HUES64 (cell line): ENCODE data around the gene NAP1L4.

Experiments
- H3K27ac ChIP-seq: 2 replicates; pipeline ENCODE4 v1.7.0; 2013; ENCODE audit warnings: low read depth, low read length, inconsistent platforms
- H3K27me3 ChIP-seq: 2 replicates; pipeline ENCODE4 v1.6.1; 2013; ENCODE audit warnings: mild to moderate bottlenecking, low read length; ENCODE audit not compliant: insufficient read depth
- H3K36me3 ChIP-seq: 2 replicates; pipeline ENCODE4 v1.6.1; 2013; ENCODE audit warnings: mild to moderate bottlenecking, low read length; ENCODE audit not compliant: insufficient read depth
- H3K4me1 ChIP-seq: 2 replicates; pipeline ENCODE4 v1.6.1; 2013; ENCODE audit warnings: mild to moderate bottlenecking, low read length, moderate library complexity; ENCODE audit not compliant: insufficient read depth
- H3K4me3 ChIP-seq: 2 replicates; pipeline ENCODE4 v1.5.1; 2013; ENCODE audit warnings: mild to moderate bottlenecking, low read length, moderate library complexity
- H3K9ac ChIP-seq: 2 replicates; pipeline ENCODE4 v1.6.1; 2013; ENCODE audit warnings: mild to moderate bottlenecking, low read depth, low read length
- H3K9me3 ChIP-seq: 2 replicates; pipeline ENCODE4 v1.6.1; 2013; ENCODE audit warnings: low read depth, low read length; ENCODE audit not compliant: insufficient read depth
- WGBS: fragments of 150-250, 120-280 bp; methylation state at CpG from one replicate; pipeline ENCODE4 v1.1.7; 2013; ENCODE audit warnings: missing lambda C conversion rate; 5-methylcytosine and 5-hydroxymethylcytosine counted together

The NAP1L4 gene

DNA sequence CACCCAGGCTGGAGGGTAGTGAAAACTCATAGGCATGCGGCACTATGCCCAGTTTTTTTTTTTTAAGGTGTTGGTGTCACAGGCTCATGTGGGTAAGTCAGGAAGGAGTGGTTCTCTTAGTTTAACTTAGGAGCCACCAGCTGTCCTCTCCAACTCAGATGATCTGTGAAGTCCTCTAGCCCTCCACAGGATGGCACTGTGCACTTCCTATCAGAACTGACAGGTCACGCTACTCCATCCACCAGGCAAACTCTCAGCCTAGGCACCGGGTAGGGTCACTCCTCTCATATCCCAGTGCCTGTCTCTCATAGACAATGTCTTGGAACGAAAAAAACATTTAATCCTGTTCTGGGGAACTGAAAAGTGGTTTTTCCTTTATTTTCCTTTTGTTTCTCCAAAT is 16.5 kb downstream of the NAP1L4 start:
- no peak overlapping the region for H3K9ac ChIP-seq
- no peak overlapping the region for H3K27ac ChIP-seq
- H3K4me3 ChIP-seq: no peak overlapping the region
- 87% methylated on average over 4 of the region's 4 CpGs for WGBS
- H3K4me1 ChIP-seq: no peaks in the 10 kb centered on the region
- H3K36me3 ChIP-seq: peaks cover 92% of the 10 kb centered on the region
- no peaks in the 10 kb centered on the region for H3K9me3 ChIP-seq
- no peaks in the 10 kb centered on the region for H3K27me3 ChIP-seq

- H3K4me3 ChIP-seq: no peak overlapping the region
Observed at GRCh38 chr11:2974272-2974671, 17.9 kb downstream of the NAP1L4 start.

GRCh38 chr11:2968341-2968900 is 23.7 kb downstream of the NAP1L4 start:
- no peak overlapping the region for H3K27ac ChIP-seq
- 79% methylated on average over 6 of the region's 6 CpGs for WGBS
- peaks cover 98% of the 10 kb centered on the region for H3K36me3 ChIP-seq
- H3K4me3 ChIP-seq: no peak overlapping the region
- no peak overlapping the region for H3K9ac ChIP-seq
- H3K27me3 ChIP-seq: no peaks in the 10 kb centered on the region
- H3K4me1 ChIP-seq: no peaks in the 10 kb centered on the region
- H3K9me3 ChIP-seq: no peaks in the 10 kb centered on the region

More at GRCh38 chr11:2974272-2974671, 17.9 kb downstream of the NAP1L4 start:
- Histone ChIP-seq H3K27me3 (no peaks in the 10 kb centered on the region), H3K36me3 (peaks cover 100% of the 10 kb centered on the region), H3K27ac (no peak overlapping the region), H3K9ac (no peak overlapping the region), H3K9me3 (no peaks in the 10 kb centered on the region), H3K4me1 (no peaks in the 10 kb centered on the region)
- 96% methylated on average over 3 of the region's 3 CpGs for WGBS

- WGBS: 95% methylated on average over 4 of the region's 4 CpGs
- Histone ChIP-seq H3K36me3 (peaks cover 92% of the 10 kb centered on the region), H3K27ac (no peak overlapping the region), H3K9ac (no peak overlapping the region), H3K27me3 (no peaks in the 10 kb centered on the region), H3K4me3 (no peak overlapping the region), H3K4me1 (peaks cover 26% of the 10 kb centered on the region), H3K9me3 (no peaks in the 10 kb centered on the region)
Observed at GRCh38 chr11:2964782-2965181, 27.3 kb downstream of the NAP1L4 start.

GRCh38 chr11:2963761-2964160 is 28.4 kb downstream of the NAP1L4 start:
- Histone ChIP-seq H3K9me3 (no peaks in the 10 kb centered on the region), H3K9ac (no peak overlapping the region), H3K4me1 (peaks cover 26% of the 10 kb centered on the region), H3K27me3 (no peaks in the 10 kb centered on the region), H3K27ac (no peak overlapping the region), H3K36me3 (peaks cover 92% of the 10 kb centered on the region), H3K4me3 (no peak overlapping the region)
- WGBS: 98% methylated on average over 6 of the region's 6 CpGs

GRCh38 chr11:2963112-2963754 is 28.9 kb downstream of the NAP1L4 start:
- H3K36me3 ChIP-seq: peaks cover 92% of the 10 kb centered on the region

GRCh38 chr11:2961080-2961479 is 31.0 kb downstream of the NAP1L4 start:
- no peaks in the 10 kb centered on the region for H3K9me3 ChIP-seq
- H3K9ac ChIP-seq: no peak overlapping the region
- peaks cover 32% of the 10 kb centered on the region for H3K4me1 ChIP-seq
- H3K4me3 ChIP-seq: no peak overlapping the region
- H3K27ac ChIP-seq: no peak overlapping the region
- H3K27me3 ChIP-seq: no peaks in the 10 kb centered on the region
- peaks cover 94% of the 10 kb centered on the region for H3K36me3 ChIP-seq
- WGBS: 73% methylated on average over 4 of the region's 5 CpGs

More at GRCh38 chr11:2963112-2963754, 28.9 kb downstream of the NAP1L4 start:
- no peaks in the 10 kb centered on the region for H3K9me3 ChIP-seq
- H3K9ac ChIP-seq: no peak overlapping the region
- H3K4me1 ChIP-seq: peaks cover 26% of the 10 kb centered on the region
- WGBS: 95% methylated on average over 7 of the region's 7 CpGs
- no peaks in the 10 kb centered on the region for H3K27me3 ChIP-seq
- H3K4me3 ChIP-seq: no peak overlapping the region
- no peak overlapping the region for H3K27ac ChIP-seq

DNA sequence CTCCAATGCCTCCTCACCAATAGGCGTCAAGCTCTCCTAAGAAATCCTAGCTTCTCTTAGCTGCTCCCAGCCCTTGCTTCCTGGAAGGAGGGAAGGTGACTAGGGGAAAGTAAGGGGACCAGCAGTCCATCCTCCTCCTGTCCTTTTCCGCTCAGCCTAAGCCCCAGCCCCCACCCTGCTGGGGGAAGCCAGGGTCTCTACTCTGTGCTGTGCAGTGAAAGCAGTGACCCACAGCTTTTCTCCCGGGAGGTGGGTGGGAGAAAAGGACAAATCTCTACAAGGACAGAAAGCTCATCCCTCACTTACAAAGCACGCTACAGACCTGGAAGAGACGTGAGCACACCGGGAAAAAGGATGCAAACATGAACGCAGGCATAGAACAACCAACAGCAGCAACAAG is 32.0 kb downstream of the NAP1L4 start:
- peaks cover 32% of the 10 kb centered on the region for H3K4me1 ChIP-seq
- 85% methylated on average over 7 of the region's 7 CpGs for WGBS

GRCh38 chr11:2958251-2958650 is 33.9 kb downstream of the NAP1L4 start:
- peaks cover 94% of the 10 kb centered on the region for H3K36me3 ChIP-seq
- 98% methylated on average over 3 of the region's 3 CpGs for WGBS
- no peaks in the 10 kb centered on the region for H3K9me3 ChIP-seq
- H3K27me3 ChIP-seq: no peaks in the 10 kb centered on the region
- no peak overlapping the region for H3K9ac ChIP-seq
- H3K4me3 ChIP-seq: no peak overlapping the region
- H3K4me1 ChIP-seq: peaks cover 32% of the 10 kb centered on the region
- no peak overlapping the region for H3K27ac ChIP-seq

More for the DNA sequence above, 32.0 kb downstream of the NAP1L4 start:
- no peaks in the 10 kb centered on the region for H3K27me3 ChIP-seq
- peaks cover 94% of the 10 kb centered on the region for H3K36me3 ChIP-seq
- H3K27ac ChIP-seq: no peak overlapping the region
- H3K9ac ChIP-seq: no peak overlapping the region
- H3K4me3 ChIP-seq: no peak overlapping the region
- H3K9me3 ChIP-seq: no peaks in the 10 kb centered on the region

DNA sequence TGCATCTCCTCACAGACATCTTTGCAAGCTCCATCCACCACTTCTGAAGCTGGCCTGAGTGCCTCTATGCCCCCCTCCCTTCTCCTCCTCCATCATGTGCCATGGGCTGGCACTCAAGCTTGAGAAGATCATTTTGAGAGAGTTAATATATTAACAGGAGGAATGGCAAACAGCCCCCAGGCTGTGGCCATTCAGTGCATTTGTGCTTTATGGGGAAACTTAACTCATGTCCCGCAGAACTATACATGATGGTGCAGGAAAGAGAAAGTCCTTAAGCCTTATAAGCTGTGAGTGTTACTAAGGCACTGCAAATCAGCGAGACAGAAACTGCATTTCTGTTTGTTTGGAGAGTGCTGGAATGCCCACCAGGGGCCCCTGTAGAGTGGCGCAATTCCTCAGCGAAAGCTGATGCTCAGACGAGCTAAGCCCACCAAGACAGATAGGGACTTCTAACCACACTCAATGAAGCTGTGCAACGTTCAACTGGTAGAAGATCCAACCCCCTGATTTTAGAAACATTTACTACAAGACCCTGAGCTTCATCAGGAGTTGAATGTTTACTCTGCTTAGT is 36.1 kb downstream of the NAP1L4 start:
- no peaks in the 10 kb centered on the region for H3K27me3 ChIP-seq
- no peaks in the 10 kb centered on the region for H3K9me3 ChIP-seq
- peaks cover 100% of the 10 kb centered on the region for H3K36me3 ChIP-seq
- 84% methylated on average over 6 of the region's 6 CpGs for WGBS
- peaks cover 17% of the 10 kb centered on the region for H3K4me1 ChIP-seq
- H3K9ac ChIP-seq: no peak overlapping the region
- no peak overlapping the region for H3K27ac ChIP-seq
- no peak overlapping the region for H3K4me3 ChIP-seq

DNA sequence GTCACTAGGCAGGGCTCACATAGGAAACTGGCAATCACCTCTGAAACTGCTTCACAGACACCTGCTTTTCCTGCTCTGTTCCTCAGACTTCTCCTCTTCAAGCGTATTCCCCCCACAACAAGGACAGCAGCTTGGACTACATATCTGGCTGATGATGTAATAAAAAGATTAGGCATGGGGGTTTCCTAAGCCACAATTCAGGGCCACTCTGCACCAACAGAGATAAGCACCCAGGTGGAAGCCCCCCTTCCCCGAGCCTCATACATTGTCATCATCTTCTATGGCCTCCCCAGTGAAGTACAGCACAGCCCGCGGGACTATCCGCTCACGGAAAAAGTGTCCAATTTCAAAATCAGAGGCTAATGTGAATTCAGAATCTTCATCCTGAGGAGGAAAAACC is 37.9 kb downstream of the NAP1L4 start:
- Histone ChIP-seq H3K9ac (no peak overlapping the region), H3K4me3 (no peak overlapping the region), H3K27ac (no peak overlapping the region), H3K27me3 (no peaks in the 10 kb centered on the region), H3K4me1 (peaks cover 5% of the 10 kb centered on the region; the same call in 1 of the 2 replicates), H3K9me3 (no peaks in the 10 kb centered on the region), H3K36me3 (peaks cover 100% of the 10 kb centered on the region)
- 95% methylated on average over 6 of the region's 6 CpGs for WGBS
